NT2/D1 (cell line): Measurements from ENCODE around the gene MICB.

Source experiments
- DNase-seq: peaks from one replicate; pipeline ENCODE4 v3.0.0-alpha.2; 2011; ENCODE audit warnings: low read depth, low spot score
- H3K27me3 ChIP-seq: 2 replicates; pipeline ENCODE4 v1.6.0; 2011; ENCODE audit warnings: mild to moderate bottlenecking; ENCODE audit not compliant: insufficient read length, insufficient read depth
- H3K36me3 ChIP-seq: 2 replicates; pipeline ENCODE4 v1.6.1; 2011; ENCODE audit warnings: mild to moderate bottlenecking, low read length, mixed read lengths; ENCODE audit not compliant: insufficient read depth, insufficient read length
- H3K4me1 ChIP-seq: 2 replicates; pipeline ENCODE4 v1.5.1; 2011; ENCODE audit not compliant: insufficient read depth, insufficient read length
- H3K4me3 ChIP-seq: 2 replicates; pipeline ENCODE4 v1.5.1; 2011; ENCODE audit warnings: low read depth; ENCODE audit not compliant: insufficient read length
- H3K9ac ChIP-seq: 2 replicates; pipeline ENCODE4 v1.6.0; 2011; ENCODE audit warnings: low read depth; ENCODE audit not compliant: insufficient read length
- H3K9me3 ChIP-seq: 2 replicates; pipeline ENCODE4 v1.5.1; 2011; ENCODE audit warnings: mild to moderate bottlenecking, low read length; ENCODE audit not compliant: insufficient read depth
- SUZ12 ChIP-seq: IDR thresholded peaks from 2 replicates; pipeline ENCODE4 v1.6.1; 2011; ENCODE audit not compliant: insufficient read length, insufficient read depth; ENCODE audit errors: extremely low read depth
- YY1 ChIP-seq: IDR thresholded peaks from 2 replicates; pipeline ENCODE4 v1.6.1; 2011; ENCODE audit not compliant: insufficient read length, insufficient read depth
- ZNF274 ChIP-seq: IDR thresholded peaks from 2 replicates; pipeline ENCODE4 v1.6.1; 2011; ENCODE audit warnings: mild to moderate bottlenecking, low read depth, low read length

The MICB gene

DNA sequence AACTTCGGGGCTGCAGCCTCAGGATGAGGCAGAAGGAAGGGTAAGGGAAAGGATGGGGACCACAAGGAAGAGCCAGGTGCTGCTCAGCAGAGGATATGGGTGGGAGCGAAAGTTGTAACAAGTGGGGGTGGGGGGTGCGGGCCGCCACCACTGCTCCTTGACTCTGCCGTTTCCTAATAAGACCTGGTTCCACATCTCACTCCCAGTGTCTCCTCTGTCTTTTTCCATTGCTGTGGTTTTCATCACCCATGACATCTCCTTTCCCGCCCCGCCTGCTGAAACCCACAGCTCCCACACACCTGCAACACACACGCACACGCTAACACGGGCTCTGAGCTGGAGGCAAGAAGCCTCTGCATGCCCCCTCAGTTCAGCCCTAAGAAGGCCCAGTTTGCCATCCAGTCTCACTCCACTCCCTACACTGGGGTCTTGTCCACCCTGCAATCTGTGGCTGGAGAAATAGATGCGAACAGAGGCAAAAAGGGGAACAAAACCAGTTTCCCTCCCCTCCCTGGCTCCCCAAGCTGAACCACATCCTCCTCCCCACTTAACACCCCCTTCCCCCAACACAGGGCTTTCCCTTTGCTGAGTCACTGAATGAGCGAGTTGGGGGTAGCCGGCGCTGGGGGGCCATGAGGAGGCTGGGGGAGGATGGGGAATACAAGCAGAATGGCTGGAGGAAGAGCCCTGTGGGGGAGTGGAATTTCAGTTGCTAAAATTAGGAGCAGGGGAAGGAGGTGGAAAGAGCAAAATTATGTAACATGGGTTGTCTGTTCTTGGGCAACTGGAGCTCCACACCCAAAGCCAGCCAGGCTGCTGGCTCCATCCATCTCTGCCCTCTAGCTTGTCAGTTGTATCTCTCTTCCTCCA is 60.9 kb downstream of the MICB start:
- H3K9ac ChIP-seq: no peak overlapping the region
- no peak for DNase-seq
- no peaks in the 10 kb centered on the region for H3K9me3 ChIP-seq
- no peak overlapping the region for H3K4me3 ChIP-seq
- peaks cover 6% of the 10 kb centered on the region for H3K4me1 ChIP-seq
- TF ChIP-seq YY1 (no peak), ZNF274 (no peak), SUZ12 (no peak)
- peaks cover 38% of the 10 kb centered on the region for H3K36me3 ChIP-seq
- no peaks in the 10 kb centered on the region for H3K27me3 ChIP-seq

GRCh38 chr6:31559606-31559957 is 61.6 kb downstream of the MICB start:
- no peak for DNase-seq
- Histone ChIP-seq H3K36me3 (peaks cover 37% of the 10 kb centered on the region), H3K27me3 (no peaks in the 10 kb centered on the region), H3K9me3 (no peaks in the 10 kb centered on the region), H3K9ac (no peak overlapping the region), H3K4me1 (peaks cover 6% of the 10 kb centered on the region), H3K4me3 (no peak overlapping the region)
- no peak for TF ChIP-seq ZNF274
- TF ChIP-seq SUZ12: no peak
- no peak for TF ChIP-seq YY1

- no peak for DNase-seq
- H3K27me3 ChIP-seq: no peaks in the 10 kb centered on the region
- no peaks in the 10 kb centered on the region for H3K9me3 ChIP-seq
- H3K36me3 ChIP-seq: peaks cover 34% of the 10 kb centered on the region
- H3K9ac ChIP-seq: no peak overlapping the region
- no peak overlapping the region for H3K4me3 ChIP-seq
- H3K4me1 ChIP-seq: peaks cover 6% of the 10 kb centered on the region
- TF ChIP-seq SUZ12: no peak
Measured at GRCh38 chr6:31559958-31560696, 62.2 kb downstream of the MICB start.

DNA sequence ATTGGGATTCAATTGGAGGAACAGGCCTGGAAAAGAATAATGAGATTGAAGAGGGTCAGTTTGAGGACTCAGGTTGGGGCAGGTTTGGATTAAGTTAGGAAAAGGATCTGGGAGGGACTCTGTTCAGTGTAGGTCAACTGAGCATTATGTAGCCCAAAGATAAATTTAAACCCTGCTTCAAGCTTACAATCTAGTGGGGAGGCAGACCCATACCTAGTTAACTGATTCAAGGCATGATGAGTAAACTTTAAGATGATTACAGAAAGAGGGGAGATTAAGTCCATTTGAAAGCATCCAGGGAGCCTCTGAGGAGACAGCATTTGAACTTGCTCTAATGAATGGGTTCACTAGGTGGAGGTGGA is 62.7 kb downstream of the MICB start:
- Histone ChIP-seq H3K4me3 (no peak overlapping the region), H3K9ac (no peak overlapping the region), H3K36me3 (peaks cover 34% of the 10 kb centered on the region), H3K4me1 (peaks cover 6% of the 10 kb centered on the region), H3K27me3 (no peaks in the 10 kb centered on the region), H3K9me3 (no peaks in the 10 kb centered on the region)
- TF ChIP-seq SUZ12 (no peak), YY1 (no peak), ZNF274 (no peak)
- no peak for DNase-seq
